HT1080 (cell line): ENCODE results near the gene ACTL8. TPM values are rescaled to one million over a fixed set of nuclear protein-coding genes. Genes with fewer than 3 reads are reported as not detected.

Experiments
- DNase-seq: peaks from one replicate; pipeline ENCODE4 v3.0.0-alpha.2; 2015; ENCODE audit warnings: low read depth
- polyA plus RNA-seq, 2 experiments: library from polyadenylated mRNA; depleted of rRNA; stranded (reverse); fragments of >200 nt; gene quantifications; 2 replicates each; pipeline ENCODE4 v1.2.3, GENCODE V29; 2015
- total RNA-seq: library from RNA; depleted of rRNA; stranded (reverse); fragments of >200 nt; shearing (Covaris generic); gene quantifications from 2 replicates; pipeline ENCODE4 v1.2.3, GENCODE V29; 2014; rRNA removed

Gene ACTL8
- 31.1 and 32.7 TPM in 2 replicates for total RNA-seq
- 139 and 152 TPM in 2 replicates for polyA plus RNA-seq (2015; cell fraction: cytosol; rRNA removed)
- 170 and 188 TPM in 2 replicates for polyA plus RNA-seq (2015; cell fraction: nucleus; rRNA removed)

DNA sequence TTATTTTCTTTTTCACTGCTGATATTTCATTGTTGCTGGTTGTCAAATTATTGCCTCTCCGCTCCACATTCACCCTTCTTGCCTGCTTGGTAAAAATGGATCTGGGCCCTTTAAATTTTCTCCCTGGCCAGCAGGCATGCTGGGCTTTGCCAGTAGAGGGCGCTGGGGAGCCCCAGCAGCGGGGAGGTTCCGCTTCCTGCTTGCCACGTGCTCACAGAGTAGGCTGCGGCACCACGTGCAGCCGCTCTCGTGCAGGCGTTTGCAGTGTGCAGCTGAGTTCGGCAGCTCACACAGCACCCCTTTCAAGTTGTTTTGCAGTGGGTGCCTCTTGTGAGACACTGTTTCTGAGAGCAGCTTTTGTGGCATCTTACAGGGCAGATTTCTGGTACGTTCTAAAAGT is at the start of gene ACTL8:
TSS of gene ACTL8 (plus strand) at position 214 of the 400 bp plus-strand sequence. CDS start 67,676 bp downstream, outside the sequence.
- DNase-seq, result peak; percentile 73

GRCh38 chr1:17706445-17706844 is 48.7 kb upstream of the ACTL8 start:
- no peak for DNase-seq

- no peak for DNase-seq
These were observed 45.2 kb upstream of the ACTL8 start for GRCh38 chr1:17709981-17710380.

DNA sequence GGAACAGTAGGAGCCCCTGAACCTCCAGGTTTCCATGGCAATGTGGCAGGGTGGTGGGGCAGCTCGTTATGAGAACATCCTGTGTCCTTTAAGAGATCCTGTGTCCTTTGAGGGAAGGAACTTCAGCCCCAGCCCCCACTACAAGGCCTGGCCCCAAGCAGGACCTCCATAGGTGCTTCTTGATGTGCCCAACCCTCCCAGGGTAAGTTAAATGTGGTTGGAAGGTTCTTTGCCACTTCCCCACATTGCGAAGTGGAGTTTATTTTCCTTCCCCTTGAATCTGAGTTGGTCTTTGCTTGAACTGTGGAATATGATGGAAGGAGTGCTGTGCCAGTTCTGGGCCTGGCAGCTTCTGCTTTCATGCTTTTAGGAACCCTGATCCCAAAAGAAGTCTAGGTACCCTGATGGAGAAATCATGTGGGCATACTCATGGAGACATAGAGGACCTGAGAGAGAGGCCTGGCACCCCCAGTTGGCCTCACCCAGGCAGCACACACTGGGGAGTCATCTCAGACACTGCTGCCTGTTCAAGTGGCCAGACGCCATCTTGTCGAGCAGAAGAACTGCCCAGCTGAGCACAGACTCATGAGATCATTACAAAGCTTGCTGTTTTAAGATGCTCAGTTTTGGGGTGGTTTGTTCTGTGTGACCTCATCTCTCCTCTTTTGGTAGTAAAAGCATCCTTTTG is 44.1 kb upstream of the ACTL8 start:
- DNase-seq, result no peak

GRCh38 chr1:17711577-17711910 is 43.6 kb upstream of the ACTL8 start:
- no peak for DNase-seq

DNA sequence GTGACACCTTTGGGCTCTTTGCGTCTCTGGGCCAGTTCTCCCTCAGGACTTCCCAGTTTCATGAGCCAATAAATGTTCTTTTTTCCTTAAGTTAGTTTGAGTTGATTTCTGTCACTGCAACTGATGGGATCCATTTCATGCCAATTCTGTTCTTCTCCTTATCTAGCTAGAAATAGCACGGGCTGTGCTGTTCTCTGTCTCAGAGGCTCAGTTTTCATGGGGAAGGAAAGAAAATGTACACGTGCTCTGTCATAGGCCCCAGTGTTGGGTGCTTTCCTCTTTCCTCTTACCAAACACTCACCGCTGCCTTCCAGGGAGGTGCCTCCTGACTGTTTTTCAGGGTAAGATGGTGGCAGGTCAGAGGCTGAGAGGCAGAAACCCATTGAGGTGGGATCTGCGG is 43.2 kb upstream of the ACTL8 start:
- no peak for DNase-seq

DNA sequence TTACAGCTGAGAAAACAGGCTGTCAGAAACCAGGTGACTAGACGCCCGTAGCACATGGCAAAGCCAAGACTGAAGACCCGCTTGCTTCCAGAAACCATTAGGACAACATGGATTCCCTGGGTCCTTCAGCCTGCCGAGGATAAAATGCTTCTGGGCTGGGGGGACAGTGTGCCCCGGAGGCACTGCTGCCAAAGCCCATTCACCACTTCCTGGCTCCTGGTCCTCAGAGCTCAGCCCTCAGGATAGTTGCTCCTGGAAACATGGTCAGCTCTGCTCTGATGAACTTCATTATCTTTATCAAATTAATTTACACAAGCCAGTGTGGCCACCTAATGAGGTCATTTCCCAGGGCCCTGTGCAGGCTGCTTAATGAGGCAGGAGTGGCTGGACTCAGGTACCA is 41.1 kb upstream of the ACTL8 start:
- no peak for DNase-seq

GRCh38 chr1:17717594-17718535 is 37.3 kb upstream of the ACTL8 start:
- DNase-seq, result no peak

- peak; percentile 25 for DNase-seq
These were observed 35.3 kb upstream of the ACTL8 start for GRCh38 chr1:17719874-17720273.

GRCh38 chr1:17721444-17721843 is 33.7 kb upstream of the ACTL8 start:
- DNase-seq, result no peak

DNA sequence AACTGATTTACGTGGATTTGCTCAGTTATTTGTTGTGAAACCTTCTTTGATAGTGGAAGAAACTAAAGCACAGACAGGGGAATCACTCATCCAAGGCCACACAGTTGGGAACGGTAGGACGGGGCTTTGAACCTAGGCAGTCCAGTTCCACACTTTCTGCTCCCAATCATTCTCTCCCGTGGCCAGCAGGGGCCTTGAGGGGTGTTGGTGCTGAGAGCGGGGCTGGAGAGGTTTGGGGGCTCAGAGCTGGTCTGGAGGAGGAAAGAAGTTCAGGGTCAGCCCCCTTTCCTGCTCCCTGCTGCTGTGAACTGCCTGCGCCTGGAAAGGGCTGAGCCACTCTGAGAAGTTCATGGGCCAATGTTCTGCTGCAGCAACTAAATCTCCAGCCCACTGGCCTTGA is 31.4 kb upstream of the ACTL8 start:
- no peak for DNase-seq

DNA sequence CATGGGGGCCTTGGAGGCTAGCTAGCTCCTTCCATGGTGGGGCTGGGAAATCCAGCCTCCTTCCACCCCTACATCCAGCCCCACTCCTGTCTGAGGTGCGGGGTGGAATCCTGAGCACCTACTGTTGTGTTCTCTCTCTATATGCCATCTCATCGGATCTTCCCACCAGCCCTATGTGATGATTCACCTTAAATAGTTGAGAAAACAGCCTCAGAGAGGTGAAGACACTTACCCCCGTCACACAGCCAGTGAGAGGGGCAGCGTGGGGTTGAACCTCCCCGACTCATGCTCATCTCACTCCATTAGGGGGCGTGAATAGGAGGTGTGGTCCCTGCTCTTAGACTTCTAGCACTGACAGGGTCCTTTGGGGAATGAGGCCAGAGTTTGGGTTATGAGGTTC is 31.0 kb upstream of the ACTL8 start:
- DNase-seq, result no peak

GRCh38 chr1:17725084-17725719 is 29.9 kb upstream of the ACTL8 start:
- peak; percentile 33 for DNase-seq

DNA sequence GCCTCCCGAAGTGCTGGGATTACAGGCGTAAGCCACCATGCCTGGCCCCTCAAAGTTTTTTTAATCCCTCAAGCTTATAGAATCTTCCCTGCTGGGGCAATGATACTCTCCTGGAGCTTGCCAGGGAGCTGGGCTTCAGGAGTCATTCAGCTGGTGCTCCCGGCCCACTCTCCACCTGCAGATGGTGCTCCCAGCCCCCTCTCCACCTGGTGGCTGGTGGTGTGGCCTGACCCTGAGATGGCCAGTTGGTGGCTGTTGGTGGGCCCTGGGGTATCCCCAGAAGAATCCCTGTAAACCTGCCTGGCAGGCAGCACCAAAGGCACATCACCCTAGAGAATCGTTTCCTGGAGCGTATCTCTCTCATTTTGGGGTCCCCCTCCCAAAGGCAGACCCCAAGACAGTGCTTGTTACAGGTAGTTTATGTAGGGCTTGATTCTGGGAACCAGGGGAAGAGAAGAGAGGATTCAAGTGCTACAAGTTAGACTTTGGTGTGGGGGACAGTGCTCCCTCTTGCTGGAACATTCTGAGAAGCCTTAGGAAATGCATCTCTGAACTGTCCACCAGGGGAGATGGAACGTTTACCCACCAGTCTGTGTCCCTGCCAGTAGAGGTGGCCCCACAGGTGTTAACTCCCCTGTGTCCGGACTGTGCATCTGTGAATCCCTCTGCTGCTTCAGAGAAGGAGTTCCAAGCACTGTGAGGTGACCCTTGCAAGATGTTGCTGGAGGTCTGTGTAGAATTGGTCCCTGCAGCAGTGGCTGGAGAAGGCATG is 29.1 kb upstream of the ACTL8 start:
- no peak for DNase-seq

GRCh38 chr1:17728123-17728712 is 26.9 kb upstream of the ACTL8 start:
- no peak for DNase-seq

DNA sequence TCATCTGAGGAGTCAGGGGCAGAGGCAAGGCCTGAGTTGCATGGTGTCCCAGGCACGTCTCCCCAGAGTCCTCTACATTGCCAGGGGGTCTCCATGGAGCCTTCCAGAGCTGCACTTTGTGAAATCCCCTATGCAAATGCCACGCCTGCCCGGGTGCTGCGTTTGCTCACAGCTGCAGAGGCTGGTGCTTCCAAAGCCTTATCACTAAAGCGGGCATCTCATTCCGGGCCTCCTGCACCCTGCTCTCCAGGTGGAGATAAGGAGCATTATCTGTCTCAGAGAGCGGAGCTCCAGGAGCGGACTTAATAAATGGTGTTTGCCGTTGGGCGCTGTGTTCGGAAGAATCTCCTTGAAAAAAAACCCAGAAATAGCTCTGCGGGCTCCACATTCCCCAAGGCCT is 25.9 kb upstream of the ACTL8 start:
- no peak for DNase-seq

DNA sequence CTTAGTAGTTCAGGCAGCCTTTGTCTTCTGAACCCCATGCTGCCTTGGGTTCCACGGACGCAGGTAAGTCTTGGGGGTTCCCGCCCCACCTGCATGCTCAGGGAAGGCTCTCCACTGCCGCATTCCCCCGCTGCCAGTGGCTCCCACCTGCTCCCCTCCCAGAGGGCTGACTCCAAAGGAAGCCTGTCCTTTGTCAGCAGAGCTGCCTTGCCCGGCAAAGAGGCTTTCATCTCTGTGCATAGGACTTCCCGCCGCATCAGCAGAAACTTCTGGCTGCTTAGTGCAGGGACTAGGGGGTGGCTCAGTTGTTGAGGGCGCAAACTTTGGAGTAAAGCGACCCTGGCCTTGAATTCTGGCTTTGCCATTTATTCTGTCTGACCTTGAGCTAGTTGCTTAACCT is 25.2 kb upstream of the ACTL8 start:
- no peak for DNase-seq

DNA sequence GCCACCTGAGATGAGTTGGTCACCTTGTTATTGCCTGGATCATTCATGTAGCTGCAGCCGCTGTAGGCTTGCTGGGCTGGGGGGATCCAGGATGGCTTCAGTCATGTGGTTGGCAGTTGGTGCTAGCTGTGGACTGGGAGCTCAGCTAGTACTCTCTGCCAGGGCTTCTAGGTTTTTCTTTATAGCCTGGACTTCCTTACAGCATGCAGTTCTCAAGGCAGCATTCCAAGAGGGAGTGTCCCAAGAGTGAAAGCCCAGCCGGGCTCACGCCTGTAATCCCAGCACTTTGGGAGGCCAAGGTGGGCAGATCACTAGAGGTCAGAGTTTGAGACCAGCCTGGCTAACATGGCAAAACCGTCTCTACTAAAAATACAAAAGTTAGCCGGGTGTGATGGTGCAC is 23.7 kb upstream of the ACTL8 start:
- no peak for DNase-seq

DNA sequence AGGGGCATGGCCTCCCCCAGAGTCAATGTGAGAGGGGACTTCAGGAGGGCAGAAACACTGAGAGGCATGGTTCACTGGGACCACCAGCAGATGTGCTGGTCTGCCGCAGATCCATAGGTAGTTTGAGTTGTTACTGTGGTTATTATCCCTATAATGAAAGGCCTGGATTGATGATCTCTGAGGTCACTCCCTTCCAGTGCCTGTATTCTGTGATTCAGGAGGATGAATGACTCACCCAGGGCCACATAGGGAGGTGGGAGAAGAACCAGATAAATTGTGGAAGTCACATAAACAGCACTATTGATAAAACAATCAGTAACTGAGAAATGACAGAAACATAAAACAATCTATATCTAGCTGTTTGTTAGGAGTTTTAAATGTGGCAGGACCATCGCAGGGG is 22.7 kb upstream of the ACTL8 start:
- peak; percentile 61 for DNase-seq

GRCh38 chr1:17733661-17734060 is 21.5 kb upstream of the ACTL8 start:
- DNase-seq, result no peak

DNA sequence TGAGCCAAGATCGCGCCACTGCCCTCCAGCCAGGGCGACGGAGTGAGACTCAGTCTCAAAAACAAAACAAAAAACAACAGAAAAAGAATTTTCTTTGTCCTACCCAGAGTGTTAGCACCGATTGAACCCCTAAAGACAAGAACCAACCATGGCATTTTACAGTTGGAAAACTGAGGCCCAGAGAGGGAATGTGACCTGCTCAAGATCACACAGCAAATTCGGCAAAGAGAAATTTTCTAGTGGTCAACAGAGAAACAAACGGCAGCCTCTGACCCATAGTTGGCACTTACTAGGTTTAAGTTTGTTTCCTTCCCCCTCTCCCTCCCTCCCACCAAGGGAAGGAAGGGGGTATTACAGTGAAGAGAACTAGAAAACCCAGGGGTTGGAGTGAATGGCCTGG is 20.5 kb upstream of the ACTL8 start:
- DNase-seq, result no peak
